ENCODE measurements around the gene GABRB1.

DNA sequence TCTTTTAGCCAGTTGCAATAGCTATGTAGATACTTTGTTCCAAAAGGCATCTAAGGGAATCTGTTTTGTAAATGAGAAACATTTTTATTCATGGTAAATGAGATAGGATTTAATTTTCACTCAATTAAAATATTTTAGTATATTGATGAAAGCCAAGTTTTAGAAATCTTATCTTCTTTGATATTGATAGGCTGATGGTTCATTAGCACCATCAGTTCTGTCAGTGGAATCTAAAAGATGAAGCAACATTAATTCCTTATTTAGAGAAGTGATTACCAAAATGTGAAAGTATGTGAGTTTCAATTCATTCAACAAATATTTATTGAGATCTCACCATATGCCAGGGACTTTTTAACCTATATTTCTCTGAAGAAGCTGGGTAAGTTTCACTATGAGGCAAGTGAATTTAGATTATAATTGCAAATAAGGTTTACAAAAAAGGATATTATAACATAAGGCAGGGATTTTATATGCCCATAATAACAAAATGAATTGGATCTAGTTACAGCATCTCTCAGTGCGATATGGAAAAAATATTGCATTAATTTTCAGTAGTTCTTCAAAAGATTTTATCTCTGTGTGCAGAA lies 79.3 kb downstream of the GABRB1 start:
- TF ChIP-seq, protein P1, sequence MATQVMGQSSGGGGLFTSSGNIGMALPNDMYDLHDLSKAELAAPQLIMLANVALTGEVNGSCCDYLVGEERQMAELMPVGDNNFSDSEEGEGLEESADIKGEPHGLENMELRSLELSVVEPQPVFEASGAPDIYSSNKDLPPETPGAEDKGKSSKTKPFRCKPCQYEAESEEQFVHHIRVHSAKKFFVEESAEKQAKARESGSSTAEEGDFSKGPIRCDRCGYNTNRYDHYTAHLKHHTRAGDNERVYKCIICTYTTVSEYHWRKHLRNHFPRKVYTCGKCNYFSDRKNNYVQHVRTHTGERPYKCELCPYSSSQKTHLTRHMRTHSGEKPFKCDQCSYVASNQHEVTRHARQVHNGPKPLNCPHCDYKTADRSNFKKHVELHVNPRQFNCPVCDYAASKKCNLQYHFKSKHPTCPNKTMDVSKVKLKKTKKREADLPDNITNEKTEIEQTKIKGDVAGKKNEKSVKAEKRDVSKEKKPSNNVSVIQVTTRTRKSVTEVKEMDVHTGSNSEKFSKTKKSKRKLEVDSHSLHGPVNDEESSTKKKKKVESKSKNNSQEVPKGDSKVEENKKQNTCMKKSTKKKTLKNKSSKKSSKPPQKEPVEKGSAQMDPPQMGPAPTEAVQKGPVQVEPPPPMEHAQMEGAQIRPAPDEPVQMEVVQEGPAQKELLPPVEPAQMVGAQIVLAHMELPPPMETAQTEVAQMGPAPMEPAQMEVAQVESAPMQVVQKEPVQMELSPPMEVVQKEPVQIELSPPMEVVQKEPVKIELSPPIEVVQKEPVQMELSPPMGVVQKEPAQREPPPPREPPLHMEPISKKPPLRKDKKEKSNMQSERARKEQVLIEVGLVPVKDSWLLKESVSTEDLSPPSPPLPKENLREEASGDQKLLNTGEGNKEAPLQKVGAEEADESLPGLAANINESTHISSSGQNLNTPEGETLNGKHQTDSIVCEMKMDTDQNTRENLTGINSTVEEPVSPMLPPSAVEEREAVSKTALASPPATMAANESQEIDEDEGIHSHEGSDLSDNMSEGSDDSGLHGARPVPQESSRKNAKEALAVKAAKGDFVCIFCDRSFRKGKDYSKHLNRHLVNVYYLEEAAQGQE (IDR thresholded peaks at IDR 0.05): no peak
- no peak for TF ChIP-seq CHD2 (IDR thresholded peaks at IDR 0.05; ENCODE audit: low read length, partially characterized antibody)
- TF ChIP-seq, protein P2, sequence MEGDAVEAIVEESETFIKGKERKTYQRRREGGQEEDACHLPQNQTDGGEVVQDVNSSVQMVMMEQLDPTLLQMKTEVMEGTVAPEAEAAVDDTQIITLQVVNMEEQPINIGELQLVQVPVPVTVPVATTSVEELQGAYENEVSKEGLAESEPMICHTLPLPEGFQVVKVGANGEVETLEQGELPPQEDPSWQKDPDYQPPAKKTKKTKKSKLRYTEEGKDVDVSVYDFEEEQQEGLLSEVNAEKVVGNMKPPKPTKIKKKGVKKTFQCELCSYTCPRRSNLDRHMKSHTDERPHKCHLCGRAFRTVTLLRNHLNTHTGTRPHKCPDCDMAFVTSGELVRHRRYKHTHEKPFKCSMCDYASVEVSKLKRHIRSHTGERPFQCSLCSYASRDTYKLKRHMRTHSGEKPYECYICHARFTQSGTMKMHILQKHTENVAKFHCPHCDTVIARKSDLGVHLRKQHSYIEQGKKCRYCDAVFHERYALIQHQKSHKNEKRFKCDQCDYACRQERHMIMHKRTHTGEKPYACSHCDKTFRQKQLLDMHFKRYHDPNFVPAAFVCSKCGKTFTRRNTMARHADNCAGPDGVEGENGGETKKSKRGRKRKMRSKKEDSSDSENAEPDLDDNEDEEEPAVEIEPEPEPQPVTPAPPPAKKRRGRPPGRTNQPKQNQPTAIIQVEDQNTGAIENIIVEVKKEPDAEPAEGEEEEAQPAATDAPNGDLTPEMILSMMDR (IDR thresholded peaks at IDR 0.05): no peak
- no peak for TF ChIP-seq POLR2A (IDR thresholded peaks at IDR 0.05; ENCODE audit: low read length)
- no peak for TF ChIP-seq RAD21 (conservative IDR thresholded peaks at IDR 0.05 in 1 of 2, IDR thresholded peaks at IDR 0.05 in 1 of 2)
- no peak for TF ChIP-seq RCOR1 (IDR thresholded peaks at IDR 0.05; ENCODE audit: low read depth, low read length)
- no peak for TF ChIP-seq ESRRA (IDR thresholded peaks at IDR 0.05; ENCODE audit: borderline replicate concordance, low read length)
- no peak for TF ChIP-seq SMC3 (IDR thresholded peaks at IDR 0.05)
- TF ChIP-seq JUNB (IDR thresholded peaks at IDR 0.05): no peak
- TF ChIP-seq SREBF2 (IDR thresholded peaks at IDR 0.05): no peak
- no peak for TF ChIP-seq MYC (IDR thresholded peaks at IDR 0.05; ENCODE audit: borderline replicate concordance, low read length)
- no peak for TF ChIP-seq NR3C1 (IDR thresholded peaks at IDR 0.05)
- no peak for TF ChIP-seq JUN (IDR thresholded peaks at IDR 0.05)
- TF ChIP-seq, protein P3, sequence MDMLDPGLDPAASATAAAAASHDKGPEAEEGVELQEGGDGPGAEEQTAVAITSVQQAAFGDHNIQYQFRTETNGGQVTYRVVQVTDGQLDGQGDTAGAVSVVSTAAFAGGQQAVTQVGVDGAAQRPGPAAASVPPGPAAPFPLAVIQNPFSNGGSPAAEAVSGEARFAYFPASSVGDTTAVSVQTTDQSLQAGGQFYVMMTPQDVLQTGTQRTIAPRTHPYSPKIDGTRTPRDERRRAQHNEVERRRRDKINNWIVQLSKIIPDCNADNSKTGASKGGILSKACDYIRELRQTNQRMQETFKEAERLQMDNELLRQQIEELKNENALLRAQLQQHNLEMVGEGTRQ (IDR thresholded peaks at IDR 0.05): no peak
